ENCODE data around the gene FERD3L. TPM values are rescaled to one million over a fixed set of nuclear protein-coding genes. Genes with fewer than 3 reads are reported as not detected.

FERD3L gene
- total RNA-seq, 2 experiments from 2014 or later = not detected

GRCh38 chr7:19117091-19117869 is 27.9 kb downstream of the FERD3L start, which contains the start of gene TWIST1:
Gene TWIST1, minus strand, starts transcription at chr7:19117636. Its CDS starts 315 bp downstream, at chr7:19117321.
- no peak for TF ChIP-seq CTCF (IDR thresholded peaks at IDR 0.05)
- CTCF ChIA-PET = no interaction called here
- Mint-ChIP-seq H3K9me3 (no peaks in the 10 kb centered on the region), H3K4me1 (ENCODE audit: low read depth) (peaks cover 2% of the 10 kb centered on the region), H3K4me3 (no peak within 1 kb of the TSS), H3K27me3 (peaks cover 59% of the 10 kb centered on the region), H3K27ac (no peak within 1 kb of the TSS), H3K36me3 (ENCODE audit: low read depth) (no peaks in the 10 kb centered on the region)
- DNase-seq (no peak), ATAC-seq (peak; percentile 58)
- POLR2A ChIA-PET = no interaction called here
- intact Hi-C loops (cut with micrococcal nuclease) = loop anchor here (10.0 kb wide), 1 partner anchor 1678 kb away; no protein-coding TSS in a partner anchor

- peak; percentile 8 for DNase-seq
- H3K27me3 Mint-ChIP-seq = peaks cover 63% of the 10 kb centered on the region
- H3K4me1 Mint-ChIP-seq (ENCODE audit: low read depth) = peaks cover 2% of the 10 kb centered on the region
- no peaks in the 10 kb centered on the region for H3K9me3 Mint-ChIP-seq
- no peak for TF ChIP-seq CTCF (IDR thresholded peaks at IDR 0.05)
- intact Hi-C loops (cut with micrococcal nuclease) = loop anchor here (10.0 kb wide), 1 partner anchor 1678 kb away; no protein-coding TSS in a partner anchor
- peak; percentile 37 for ATAC-seq
- no peaks in the 10 kb centered on the region for H3K36me3 Mint-ChIP-seq (ENCODE audit: low read depth)
- H3K4me3 Mint-ChIP-seq = no peak overlapping the region
- POLR2A ChIA-PET = no interaction called here
- no peak overlapping the region for H3K27ac Mint-ChIP-seq
- CTCF ChIA-PET = no interaction called here
These were observed 28.8 kb downstream of the FERD3L start for GRCh38 chr7:19116121-19117090.

- TF ChIP-seq CTCF (IDR thresholded peaks at IDR 0.05) = no peak
- H3K4me3 Mint-ChIP-seq = no peak overlapping the region
- DNase-seq (no peak), ATAC-seq (no peak)
- no peak overlapping the region for H3K27ac Mint-ChIP-seq
- peaks cover 2% of the 10 kb centered on the region for H3K4me1 Mint-ChIP-seq (ENCODE audit: low read depth)
- no peaks in the 10 kb centered on the region for H3K36me3 Mint-ChIP-seq (ENCODE audit: low read depth)
- intact Hi-C loops (cut with micrococcal nuclease) = loop anchor here (10.0 kb wide), 1 partner anchor 1680 kb away; no protein-coding TSS in a partner anchor
- POLR2A ChIA-PET = no interaction called here
- H3K27me3 Mint-ChIP-seq = peaks cover 70% of the 10 kb centered on the region
- H3K9me3 Mint-ChIP-seq = peaks cover 2% of the 10 kb centered on the region
- CTCF ChIA-PET = no interaction called here
These were observed 30.7 kb downstream of the FERD3L start for GRCh38 chr7:19114551-19114855.

GRCh38 chr7:19113855-19114550 is 31.2 kb downstream of the FERD3L start:
- Mint-ChIP-seq H3K9me3 (peaks cover 2% of the 10 kb centered on the region), H3K4me3 (no peak overlapping the region), H3K27ac (no peak overlapping the region), H3K36me3 (ENCODE audit: low read depth) (no peaks in the 10 kb centered on the region), H3K27me3 (peaks cover 70% of the 10 kb centered on the region), H3K4me1 (ENCODE audit: low read depth) (peaks cover 2% of the 10 kb centered on the region)
- ChIA-PET POLR2A (no interaction called here), CTCF (no interaction called here)
- ATAC-seq (no peak), DNase-seq (no peak)
- no peak for TF ChIP-seq CTCF (IDR thresholded peaks at IDR 0.05)
- intact Hi-C loops (cut with micrococcal nuclease) = loop anchor here (10.0 kb wide), 1 partner anchor 1681 kb away; no protein-coding TSS in a partner anchor
